RPMI7951 (cell line): Measurements from ENCODE around the gene PGS1. TPM values are rescaled to one million over a fixed set of nuclear protein-coding genes. Genes with fewer than 3 reads are reported as not detected.

Source experiments
- DNase-seq: peaks from one replicate; pipeline ENCODE4 v3.0.0-alpha.2; 2012; ENCODE audit warnings: low read depth
- total RNA-seq: library from RNA; depleted of rRNA; stranded (reverse); fragments of >200 nt; shearing (Covaris generic); gene quantifications from 2 replicates; pipeline ENCODE4 v1.2.3, GENCODE V29; 2014

The PGS1 gene
- total RNA-seq, 1 experiment from 2014 or later = 19.5 TPM

- no peak for DNase-seq
These were observed 9.8 kb downstream of the PGS1 start for GRCh38 chr17:78387977-78388941.

GRCh38 chr17:78390241-78391050 lies 12.0 kb downstream of the PGS1 start:
- peak; percentile 98 for DNase-seq

- no peak for DNase-seq
These were observed 12.6 kb downstream of the PGS1 start for GRCh38 chr17:78391051-78391431.

- peak; percentile 89 for DNase-seq
These were observed 13.4 kb downstream of the PGS1 start for GRCh38 chr17:78391843-78392242.

GRCh38 chr17:78392295-78392694 lies 13.8 kb downstream of the PGS1 start:
- DNase-seq = no peak

- no peak for DNase-seq
These were observed 15.1 kb downstream of the PGS1 start for GRCh38 chr17:78393575-78393974.

- DNase-seq = no peak
These were observed 15.8 kb downstream of the PGS1 start for GRCh38 chr17:78394209-78394608.

GRCh38 chr17:78395155-78395554 lies 16.7 kb downstream of the PGS1 start:
- DNase-seq = no peak

GRCh38 chr17:78396441-78397337 lies 18.2 kb downstream of the PGS1 start:
- no peak for DNase-seq

- no peak for DNase-seq
These were observed 19.2 kb downstream of the PGS1 start for GRCh38 chr17:78397681-78398101.

- DNase-seq = no peak
These were observed 19.9 kb downstream of the PGS1 start for GRCh38 chr17:78398390-78398789.

- DNase-seq = no peak
These were observed 20.7 kb downstream of the PGS1 start for GRCh38 chr17:78399028-78399692.

- no peak for DNase-seq
These were observed 21.3 kb downstream of the PGS1 start for GRCh38 chr17:78399693-78400144.

GRCh38 chr17:78400581-78401240 lies 22.3 kb downstream of the PGS1 start:
- peak; percentile 71 for DNase-seq

- DNase-seq = peak; percentile 89
These were observed 22.8 kb downstream of the PGS1 start for GRCh38 chr17:78401246-78401645.

- DNase-seq = peak; percentile 63
These were observed 23.4 kb downstream of the PGS1 start for GRCh38 chr17:78401891-78402290.

- no peak for DNase-seq
These were observed 25.4 kb downstream of the PGS1 start for GRCh38 chr17:78403822-78404221.

GRCh38 chr17:78406396-78406795 lies 27.9 kb downstream of the PGS1 start:
- no peak for DNase-seq

GRCh38 chr17:78406920-78407319 lies 28.5 kb downstream of the PGS1 start:
- DNase-seq = no peak

- DNase-seq = no peak
These were observed 29.0 kb downstream of the PGS1 start for GRCh38 chr17:78407387-78408000.
